ENCODE measurements around the gene COQ4. TPM values are rescaled to one million over a fixed set of nuclear protein-coding genes. Genes with fewer than 3 reads are reported as not detected.

Gene COQ4
- total RNA-seq, 1 experiment from 2014 or later = 58.9 TPM

GRCh38 chr9:128316421-128316820 is 6.2 kb upstream of the COQ4 start:
- peaks cover 77% of the 10 kb centered on the region for H3K36me3 Mint-ChIP-seq (ENCODE audit: insufficient read depth, unreplicated experiment)
- H3K4me1 Mint-ChIP-seq (ENCODE audit: insufficient read depth, unreplicated experiment) = no peaks in the 10 kb centered on the region
- intact Hi-C loops (cut with micrococcal nuclease) = no loop called here
- H3K27ac Mint-ChIP-seq (ENCODE audit: low read depth, unreplicated experiment) = no peak overlapping the region
- no peak overlapping the region for H3K4me3 Mint-ChIP-seq (ENCODE audit: unreplicated experiment)
- BruUV-seq (replicated peaks) = no TSS peak
- ChIA-PET CTCF (no interaction called here), POLR2A (no interaction called here)
- DNase-seq (ENCODE audit: unreplicated experiment) = no peak
- TF ChIP-seq CTCF (IDR thresholded peaks at IDR 0.05; ENCODE audit: unreplicated experiment) = no peak
- H3K9me3 Mint-ChIP-seq (ENCODE audit: unreplicated experiment) = no peaks in the 10 kb centered on the region
- H3K27me3 Mint-ChIP-seq (ENCODE audit: insufficient read depth, unreplicated experiment) = no peaks in the 10 kb centered on the region

GRCh38 chr9:128317629-128318028 is 5.0 kb upstream of the COQ4 start:
- Mint-ChIP-seq H3K4me3 (ENCODE audit: unreplicated experiment) (no peak overlapping the region), H3K9me3 (ENCODE audit: unreplicated experiment) (no peaks in the 10 kb centered on the region), H3K36me3 (ENCODE audit: insufficient read depth, unreplicated experiment) (peaks cover 70% of the 10 kb centered on the region), H3K27me3 (ENCODE audit: insufficient read depth, unreplicated experiment) (no peaks in the 10 kb centered on the region), H3K27ac (ENCODE audit: low read depth, unreplicated experiment) (no peak overlapping the region), H3K4me1 (ENCODE audit: insufficient read depth, unreplicated experiment) (no peaks in the 10 kb centered on the region)
- DNase-seq (ENCODE audit: unreplicated experiment) = no peak
- intact Hi-C loops (cut with micrococcal nuclease) = no loop called here
- CTCF ChIA-PET = interaction anchor here (0.5 to 0.6 kb wide), 2 partner anchors 292 to 612 kb away, joined by 3 to 4 read pairs; no protein-coding TSS in a partner anchor
- TF ChIP-seq CTCF (IDR thresholded peaks at IDR 0.05; ENCODE audit: unreplicated experiment) = no peak
- POLR2A ChIA-PET = interaction anchor here (0.7 kb wide), 1 partner anchor 8 kb away, joined by 3 read pairs; no protein-coding TSS in a partner anchor
- BruUV-seq (replicated peaks) = no TSS peak

- intact Hi-C loops (cut with micrococcal nuclease) = no loop called here
- peaks cover 49% of the 10 kb centered on the region for H3K36me3 Mint-ChIP-seq (ENCODE audit: insufficient read depth, unreplicated experiment)
- peaks cover 7% of the 10 kb centered on the region for H3K4me1 Mint-ChIP-seq (ENCODE audit: insufficient read depth, unreplicated experiment)
- no peaks in the 10 kb centered on the region for H3K27me3 Mint-ChIP-seq (ENCODE audit: insufficient read depth, unreplicated experiment)
- BruUV-seq (replicated peaks) = no TSS peak
- peak overlapping the region; percentile 86 for H3K4me3 Mint-ChIP-seq (ENCODE audit: unreplicated experiment)
- H3K27ac Mint-ChIP-seq (ENCODE audit: low read depth, unreplicated experiment) = peak overlapping the region; percentile 95
- DNase-seq (ENCODE audit: unreplicated experiment) = no peak
- no peak for TF ChIP-seq CTCF (IDR thresholded peaks at IDR 0.05; ENCODE audit: unreplicated experiment)
- ChIA-PET CTCF (interaction anchor here (0.6 to 2.1 kb wide), 7 partner anchors 20 to 1319 kb away, joined by 3 to 9 read pairs (median 4); no protein-coding TSS in a partner anchor), POLR2A (interaction anchor here (1.0 to 2.6 kb wide), 9 partner anchors 12 to 232 kb away, joined by 3 to 14 read pairs (median 6); partner anchors contain the start of genes SLC27A4 and URM1)
- H3K9me3 Mint-ChIP-seq (ENCODE audit: unreplicated experiment) = no peaks in the 10 kb centered on the region
Observed at GRCh38 chr9:128321343-128321742, 1.3 kb upstream of the COQ4 start.

- TSS peak; percentile 75 for BruUV-seq (replicated peaks)
- ChIA-PET POLR2A (interaction anchor here (0.9 to 2.6 kb wide), 11 partner anchors 10 to 232 kb away, joined by 3 to 14 read pairs (median 5); partner anchors contain the start of genes SLC27A4 and URM1), CTCF (interaction anchor here (0.6 to 2.1 kb wide), 7 partner anchors 15 to 1318 kb away, joined by 3 to 9 read pairs (median 4); no protein-coding TSS in a partner anchor)
- H3K4me1 Mint-ChIP-seq (ENCODE audit: insufficient read depth, unreplicated experiment) = peaks cover 7% of the 10 kb centered on the region
- no peak for TF ChIP-seq CTCF (IDR thresholded peaks at IDR 0.05; ENCODE audit: unreplicated experiment)
- no peak for DNase-seq (ENCODE audit: unreplicated experiment)
- H3K27ac Mint-ChIP-seq (ENCODE audit: low read depth, unreplicated experiment) = peak overlapping the region; percentile 95
- peak overlapping the region; percentile 86 for H3K4me3 Mint-ChIP-seq (ENCODE audit: unreplicated experiment)
- H3K9me3 Mint-ChIP-seq (ENCODE audit: unreplicated experiment) = no peaks in the 10 kb centered on the region
- no peaks in the 10 kb centered on the region for H3K27me3 Mint-ChIP-seq (ENCODE audit: insufficient read depth, unreplicated experiment)
- peaks cover 49% of the 10 kb centered on the region for H3K36me3 Mint-ChIP-seq (ENCODE audit: insufficient read depth, unreplicated experiment)
- intact Hi-C loops (cut with micrococcal nuclease) = loop anchor here (1.0 to 2.0 kb wide), 3 partner anchors 15 to 27 kb away; partner anchors contain the start of gene SLC27A4
Observed at GRCh38 chr9:128321879-128322403, 698 bp upstream of the COQ4 start.
